GM15510 (cell line): Measurements from ENCODE around the gene ADGRL1.

Experiments
- POLR2A ChIP-seq: IDR thresholded peaks from 3 replicates; pipeline ENCODE4 v1.6.1; 2011; ENCODE audit warnings: borderline replicate concordance; ENCODE audit not compliant: insufficient read length; ENCODE audit errors: extremely low read depth

Gene ADGRL1

GRCh38 chr19:14183741-14184350 is 22.1 kb downstream of the ADGRL1 start:
- no peak for TF ChIP-seq POLR2A

GRCh38 chr19:14182476-14182875 is 23.5 kb downstream of the ADGRL1 start:
- no peak for TF ChIP-seq POLR2A

- TF ChIP-seq POLR2A, result no peak
Observed at GRCh38 chr19:14181906-14182305, 24.1 kb downstream of the ADGRL1 start.

GRCh38 chr19:14177496-14178074 is 28.4 kb downstream of the ADGRL1 start:
- TF ChIP-seq POLR2A, result no peak

- TF ChIP-seq POLR2A, result no peak
Observed at GRCh38 chr19:14175351-14175792, 30.6 kb downstream of the ADGRL1 start.

- no peak for TF ChIP-seq POLR2A
Observed at GRCh38 chr19:14174883-14175282, 31.1 kb downstream of the ADGRL1 start.

GRCh38 chr19:14168993-14169392 is 37.0 kb downstream of the ADGRL1 start:
- no peak for TF ChIP-seq POLR2A

- TF ChIP-seq POLR2A, result no peak
Observed at GRCh38 chr19:14168259-14168972, 37.6 kb downstream of the ADGRL1 start.

- no peak for TF ChIP-seq POLR2A
Observed at GRCh38 chr19:14167576-14168138, 38.3 kb downstream of the ADGRL1 start.

- TF ChIP-seq POLR2A, result no peak
Observed at GRCh38 chr19:14166999-14167575, 38.9 kb downstream of the ADGRL1 start.

- TF ChIP-seq POLR2A, result no peak
Observed at GRCh38 chr19:14165990-14166830, 39.8 kb downstream of the ADGRL1 start.

GRCh38 chr19:14164724-14165493 is 41.1 kb downstream of the ADGRL1 start:
- TF ChIP-seq POLR2A, result no peak

GRCh38 chr19:14164082-14164481 is 41.9 kb downstream of the ADGRL1 start:
- TF ChIP-seq POLR2A, result no peak

GRCh38 chr19:14162871-14163297 is 43.1 kb downstream of the ADGRL1 start:
- TF ChIP-seq POLR2A, result no peak

- TF ChIP-seq POLR2A, result no peak
Observed at GRCh38 chr19:14161305-14161704, 44.7 kb downstream of the ADGRL1 start.
